Psoas muscle (tissue), 8 donors: ENCODE data around the gene CCDC148. TPM values are rescaled to one million over a fixed set of nuclear protein-coding genes. Genes with fewer than 3 reads are reported as not detected.
"Not testable (repeated sequence)": the region's sequence is repeated elsewhere in the genome, so short reads cannot be mapped to it uniquely, and the experiment has no call there.

Source experiments
- ATAC-seq, 4 donors: fragments of 200-7000 bp; cut with Tn5 transposase; one replicate each; pipeline ENCODE4 v1.9.1; 2020; ENCODE audit warnings: moderate library complexity in 3 of 4, mild to moderate bottlenecking in 2 of 4
- DNase-seq, 2 donors: peaks; one replicate each; pipeline ENCODE4 v3.0.0-alpha.2; 2020
- H3K27ac ChIP-seq: fragments of 200-600 bp; one replicate; pipeline ENCODE4 v1.8.0; 2022
- H3K27me3 ChIP-seq, 3 donors: fragments of 200-600 bp in 1 of 3; one replicate each; pipeline versions ENCODE4 v1.6.1 to v1.8.0; 2013 to 2022; ENCODE audit warnings: low read length in 2 of 3, mild to moderate bottlenecking in 2 of 3, moderate library complexity in 1 of 3; ENCODE audit not compliant: insufficient read depth in 3 of 3
- H3K36me3 ChIP-seq, 2 donors: fragments of 200-600 bp in 1 of 2; one replicate each; pipeline versions ENCODE4 v1.6.1 to v1.8.0; 2013 to 2022; ENCODE audit warnings: low read depth in 1 of 2, mild to moderate bottlenecking in 1 of 2, moderate library complexity in 1 of 2; ENCODE audit not compliant: insufficient read depth in 1 of 2
- H3K4me1 ChIP-seq: fragments of 200-600 bp; one replicate; pipeline ENCODE4 v1.8.0; 2022
- H3K4me3 ChIP-seq: fragments of 200-600 bp; one replicate; pipeline ENCODE4 v1.8.0; 2022; ENCODE audit warnings: mild to moderate bottlenecking
- H3K9me3 ChIP-seq: fragments of 200-600 bp; one replicate; pipeline ENCODE4 v1.8.0; 2022
- CTCF ChIP-seq: fragments of 200-600 bp; IDR thresholded peaks from one replicate; pipeline ENCODE4 v1.8.0; 2022; ENCODE audit warnings: antibody characterized with exemption
- WGBS, 3 donors: extraction: QIAGEN DNeasy Blood & Tissue Kit; methylation state at CpG; one replicate each; pipeline versions ENCODE4 v1.1.6 to v1.1.7; 2013; 5-methylcytosine and 5-hydroxymethylcytosine counted together
- intact Hi-C, 2 donors: fragments of 100-400 bp; cut with DNase I; formaldehyde crosslinking; loops; one replicate each; pipeline versions ENCODE4 v1.11.0 to v1.14.2; 2022
- polyA plus RNA-seq, 3 donors: library from polyadenylated mRNA; stranded (reverse); fragments of 200-250 nt; gene quantifications; one replicate each; pipeline ENCODE4 v1.2.3, GENCODE V29; 2013
- total RNA-seq, 4 donors: library from RNA; stranded (reverse); fragmentation: NEBNext Ultra II Directional in 2 of 4; extraction: Animal tissue kit (Norgen Biotek cat#: 25700) in 2 of 4; gene quantifications; one replicate each; pipeline versions ENCODE4 v1.2.1 to v1.2.4, GENCODE V29; 2021 to 2023
- donor health status: healthy with polysubstance abuse.
- donor health status: DM: no; HTN: no; CAD: no; lungs with moderate emphysema.
- donor health status: Bipolar disorder and iron deficiency.
- donor health status: healthy.
- donor health status: DM: yes; HTN: yes; CAD: no.
- donor health status: DM: no; HTN: no; CAD: no.
- donor health status: DM: no; HTN: no; CAD: no.
- donor health status: DM: yes; HTN: yes; CAD: no.

Gene CCDC148
- total and polyA plus RNA-seq, 7 donors: 0.10 TPM; not detected in 6

- Histone ChIP-seq H3K9me3 (no peaks in the 10 kb centered on the region), H3K27ac (no peak overlapping the region), H3K4me3 (no peak overlapping the region), H3K36me3 (no peaks in the 10 kb centered on the region), H3K4me1 (no peaks in the 10 kb centered on the region), H3K27me3 (no peaks in the 10 kb centered on the region)
- DNase-seq: no peak
- no peak for TF ChIP-seq CTCF
- no peak for ATAC-seq
- 95 to 96% (median 95%) methylated on average over 1 of the region's 1 CpG for WGBS, 3 donors
- intact Hi-C loops: no loop called here
Observed at GRCh38 chr2:158443606-158444005, 12.9 kb downstream of the CCDC148 start.

GRCh38 chr2:158439062-158439461, 17.5 kb downstream of the CCDC148 start:
- ATAC-seq, DNase-seq, H3K36me3 ChIP-seq, H3K9me3 ChIP-seq, H3K27me3 ChIP-seq, H3K4me1 ChIP-seq, H3K27ac ChIP-seq, H3K4me3 ChIP-seq, intact Hi-C loops: not testable (repeated sequence)
- 88 to 91% (median 90%) methylated on average over 3 to 4 of the region's 4 CpGs for WGBS, 3 donors

GRCh38 chr2:158433716-158434115, 22.8 kb downstream of the CCDC148 start:
- H3K27ac ChIP-seq, DNase-seq, H3K36me3 ChIP-seq, H3K9me3 ChIP-seq, H3K4me1 ChIP-seq, intact Hi-C loops, ATAC-seq, H3K4me3 ChIP-seq, H3K27me3 ChIP-seq: not testable (repeated sequence)
- 91 to 95% (median 92%) methylated on average over 13 of the region's 13 CpGs for WGBS, 3 donors

- no peak for TF ChIP-seq CTCF
- H3K36me3 ChIP-seq: no peaks in the 10 kb centered on the region
- H3K9me3 ChIP-seq: peaks cover 3% of the 10 kb centered on the region
- no peak overlapping the region for H3K4me3 ChIP-seq
- intact Hi-C loops: no loop called here
- H3K27ac ChIP-seq: no peak overlapping the region
- DNase-seq: no peak
- H3K27me3 ChIP-seq: no peaks in the 10 kb centered on the region
- ATAC-seq: no peak
- H3K4me1 ChIP-seq: no peaks in the 10 kb centered on the region
Observed at GRCh38 chr2:158432117-158432516, 24.4 kb downstream of the CCDC148 start.

GRCh38 chr2:158414538-158414937, 42.0 kb downstream of the CCDC148 start:
- ATAC-seq: no peak
- H3K27me3 ChIP-seq: no peaks in the 10 kb centered on the region
- H3K27ac ChIP-seq: no peak overlapping the region
- no peaks in the 10 kb centered on the region for H3K9me3 ChIP-seq
- H3K4me3 ChIP-seq: no peak overlapping the region
- TF ChIP-seq CTCF: no peak
- WGBS, 3 donors: 48 to 57% (median 50%) methylated on average over 1 of the region's 1 CpG
- intact Hi-C loops: no loop called here
- H3K36me3 ChIP-seq: no peaks in the 10 kb centered on the region
- H3K4me1 ChIP-seq: no peaks in the 10 kb centered on the region
- no peak for DNase-seq

- intact Hi-C loops: no loop called here
- no peak for TF ChIP-seq CTCF
- Histone ChIP-seq H3K36me3 (no peaks in the 10 kb centered on the region), H3K27ac (no peak overlapping the region), H3K4me3 (no peak overlapping the region), H3K9me3 (no peaks in the 10 kb centered on the region), H3K27me3 (no peaks in the 10 kb centered on the region), H3K4me1 (no peaks in the 10 kb centered on the region)
- DNase-seq: no peak
- 20 to 39% (median 24%) methylated on average over 2 of the region's 2 CpGs for WGBS, 3 donors
- ATAC-seq: no peak
Observed at GRCh38 chr2:158413581-158413980, 43.0 kb downstream of the CCDC148 start.
